A549 (cell line): ENCODE data around the gene KCNA2.

Source experiments
- CEBPB ChIP-seq, 2 experiments: fragments of >200 bp in 1 of 2; sonication (Bioruptor Twin) in 1 of 2; formaldehyde crosslinking in 1 of 2; IDR thresholded peaks; 2 replicates each; pipeline ENCODE4 v1.6.1; 2012 to 2016
- CHD2 ChIP-seq: fragments of 150-350 bp; IDR thresholded peaks from 2 replicates; pipeline ENCODE4 v1.6.1; 2014; ENCODE audit warnings: low read length; ENCODE audit not compliant: partially characterized antibody
- NFE2L2 ChIP-seq: fragments of 150-350 bp; conservative IDR thresholded peaks from 2 replicates; pipeline ENCODE4 v1.6.1; 2014; ENCODE audit warnings: low read length
- NR3C1 ChIP-seq: fragments of >200 bp; sonication (Bioruptor Twin); formaldehyde crosslinking; IDR thresholded peaks from 3 replicates; pipeline ENCODE4 v1.6.1; 2017
- POLR2A ChIP-seq: IDR thresholded peaks from 2 replicates; pipeline ENCODE4 v1.6.1; 2012; ENCODE audit warnings: mild to moderate bottlenecking, low read length
- SMC3 ChIP-seq: fragments of >200 bp; sonication (Bioruptor Twin); formaldehyde crosslinking; IDR thresholded peaks from 3 replicates; pipeline ENCODE4 v1.6.1; 2018; ENCODE audit warnings: inconsistent platforms
- TF ChIP-seq, protein P1 (sequence below): fragments of >200 bp; sonication (Bioruptor Twin); formaldehyde crosslinking; IDR thresholded peaks from 3 replicates; pipeline ENCODE4 v1.5.1; 2016

GRCh38 chr1:110544753-110545152 lies 61.4 kb downstream of the KCNA2 start:
- TF ChIP-seq, protein P1, sequence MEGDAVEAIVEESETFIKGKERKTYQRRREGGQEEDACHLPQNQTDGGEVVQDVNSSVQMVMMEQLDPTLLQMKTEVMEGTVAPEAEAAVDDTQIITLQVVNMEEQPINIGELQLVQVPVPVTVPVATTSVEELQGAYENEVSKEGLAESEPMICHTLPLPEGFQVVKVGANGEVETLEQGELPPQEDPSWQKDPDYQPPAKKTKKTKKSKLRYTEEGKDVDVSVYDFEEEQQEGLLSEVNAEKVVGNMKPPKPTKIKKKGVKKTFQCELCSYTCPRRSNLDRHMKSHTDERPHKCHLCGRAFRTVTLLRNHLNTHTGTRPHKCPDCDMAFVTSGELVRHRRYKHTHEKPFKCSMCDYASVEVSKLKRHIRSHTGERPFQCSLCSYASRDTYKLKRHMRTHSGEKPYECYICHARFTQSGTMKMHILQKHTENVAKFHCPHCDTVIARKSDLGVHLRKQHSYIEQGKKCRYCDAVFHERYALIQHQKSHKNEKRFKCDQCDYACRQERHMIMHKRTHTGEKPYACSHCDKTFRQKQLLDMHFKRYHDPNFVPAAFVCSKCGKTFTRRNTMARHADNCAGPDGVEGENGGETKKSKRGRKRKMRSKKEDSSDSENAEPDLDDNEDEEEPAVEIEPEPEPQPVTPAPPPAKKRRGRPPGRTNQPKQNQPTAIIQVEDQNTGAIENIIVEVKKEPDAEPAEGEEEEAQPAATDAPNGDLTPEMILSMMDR, result no peak
- no peak for TF ChIP-seq NFE2L2
- no peak for TF ChIP-seq NR3C1
- no peak for TF ChIP-seq CEBPB (IDR thresholded peaks at IDR 0.05)
- no peak for TF ChIP-seq SMC3
- TF ChIP-seq CHD2, result no peak
- TF ChIP-seq POLR2A, result no peak
